Activated CD4-positive, alpha-beta T cell treated with anti-CD3 and anti-CD28 coated beads for 4 hours (primary cell): ENCODE measurements around the gene SAMD9L.
"Not testable (repeated sequence)": the region's sequence is repeated elsewhere in the genome, so short reads cannot be mapped to it uniquely, and the experiment has no call there.

Experiments used
- DNase-seq, 2 donors: peaks; one replicate each; pipeline ENCODE4 v3.0.0-alpha.2; 2020

SAMD9L gene

DNA sequence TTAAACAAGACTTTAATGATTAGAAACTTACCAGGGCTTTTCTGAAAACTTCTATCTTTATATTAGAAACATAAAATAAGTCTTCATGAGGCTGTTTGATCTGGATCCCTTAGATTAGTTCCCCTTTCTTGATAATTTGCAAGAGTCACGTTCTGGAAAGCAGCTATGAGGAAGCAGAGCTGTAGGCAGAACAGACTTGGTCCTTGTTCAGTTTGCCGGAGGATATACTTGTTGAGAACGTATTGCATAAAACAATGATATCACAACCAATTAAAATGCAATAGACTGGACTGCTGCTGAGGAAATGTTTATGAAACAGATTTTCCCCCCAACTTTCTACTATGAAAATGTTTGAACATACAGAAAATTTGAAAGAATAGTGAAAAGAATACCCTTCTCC, 2.8 kb downstream of the SAMD9L start:
- no peak for DNase-seq

DNA sequence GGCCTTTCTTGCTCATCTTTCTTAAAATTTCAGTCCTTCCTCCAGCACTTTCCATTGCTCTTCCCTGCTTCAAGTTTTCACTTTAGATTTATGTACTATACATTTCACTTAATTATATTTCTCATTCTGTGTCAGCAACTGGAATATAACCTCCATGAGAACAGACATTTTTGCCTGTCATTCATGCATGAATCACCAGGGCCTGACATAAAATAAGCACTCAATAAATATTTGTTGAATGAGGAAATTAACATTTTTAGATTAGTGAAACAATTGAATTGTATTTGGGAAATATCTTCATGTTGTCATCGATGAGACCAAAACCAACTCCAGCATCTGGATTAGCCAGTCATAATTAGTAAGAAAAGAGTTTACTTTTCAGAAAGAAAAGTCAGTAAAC, 6.1 kb downstream of the SAMD9L start:
- DNase-seq, result no peak

DNA sequence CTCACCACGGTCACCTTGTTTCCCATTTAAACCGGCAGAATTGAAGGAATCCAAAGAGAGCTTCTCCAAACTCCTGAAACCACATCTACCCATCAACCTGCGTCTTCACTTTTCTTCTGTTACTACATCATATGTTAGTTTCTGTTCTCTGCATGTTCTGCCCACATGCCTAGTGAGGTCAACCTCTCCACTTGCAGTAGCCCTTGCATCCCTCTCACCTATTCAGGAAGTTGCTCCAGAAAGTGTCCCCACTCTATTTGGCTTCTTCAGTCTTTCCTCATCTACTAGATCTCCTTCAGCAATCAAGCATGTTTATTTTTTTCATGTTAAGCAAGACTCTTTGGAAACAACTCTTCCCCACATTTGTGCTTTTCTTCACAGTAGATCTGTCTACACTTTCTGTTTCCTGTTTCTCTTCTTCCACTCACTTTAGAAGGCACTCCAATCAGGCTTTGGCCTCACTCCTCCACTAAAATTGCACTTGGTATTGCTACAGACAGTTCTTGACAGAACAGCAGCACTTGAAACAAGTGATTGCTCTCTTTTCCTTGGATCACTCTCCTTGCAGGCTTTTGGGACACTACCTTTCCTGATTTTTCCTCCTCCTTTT, 7.5 kb downstream of the SAMD9L start:
- no peak for DNase-seq

DNA sequence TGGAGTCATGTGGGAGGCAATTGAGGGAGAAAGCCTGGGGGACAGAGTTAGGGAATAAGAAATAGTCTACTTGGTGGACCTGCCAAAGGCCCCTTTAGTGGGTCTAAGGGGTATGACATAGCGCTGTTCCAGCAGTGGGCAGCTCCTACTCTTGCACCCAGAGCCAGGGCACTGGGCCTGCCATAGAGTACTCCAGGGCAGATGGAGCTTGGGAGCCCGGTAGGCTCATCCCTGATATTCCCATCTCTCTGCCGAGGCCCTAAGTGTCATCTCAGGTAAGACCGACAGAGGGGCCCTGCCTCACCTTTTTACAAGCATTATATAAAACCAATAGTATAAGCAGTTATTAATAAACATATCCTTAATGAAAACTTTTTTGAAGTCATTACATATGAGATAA, 9.6 kb downstream of the SAMD9L start:
- no peak for DNase-seq

DNA sequence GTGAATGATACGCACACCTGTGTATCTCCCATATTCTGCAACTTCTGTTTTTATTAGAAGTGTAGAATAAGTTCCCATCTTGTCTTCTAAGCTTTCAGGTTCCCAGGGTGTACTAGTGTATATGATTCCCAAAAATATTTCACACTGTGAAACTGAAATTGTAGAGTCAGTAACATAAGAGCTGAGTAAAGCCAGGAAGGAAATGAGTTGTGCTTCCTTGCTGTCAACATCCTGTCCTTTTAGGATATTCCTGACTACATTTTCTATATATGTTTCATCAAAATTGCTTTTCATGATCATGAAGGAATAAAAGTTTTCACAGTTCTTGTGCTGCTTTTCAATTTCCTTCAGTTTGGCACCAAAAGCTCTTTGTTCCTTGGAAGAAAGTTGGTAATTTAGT, 15.2 kb downstream of the SAMD9L start:
- DNase-seq, result no peak

- DNase-seq, result no peak
Measured at GRCh38 chr7:93132216-93132615, 16.0 kb downstream of the SAMD9L start.

DNA sequence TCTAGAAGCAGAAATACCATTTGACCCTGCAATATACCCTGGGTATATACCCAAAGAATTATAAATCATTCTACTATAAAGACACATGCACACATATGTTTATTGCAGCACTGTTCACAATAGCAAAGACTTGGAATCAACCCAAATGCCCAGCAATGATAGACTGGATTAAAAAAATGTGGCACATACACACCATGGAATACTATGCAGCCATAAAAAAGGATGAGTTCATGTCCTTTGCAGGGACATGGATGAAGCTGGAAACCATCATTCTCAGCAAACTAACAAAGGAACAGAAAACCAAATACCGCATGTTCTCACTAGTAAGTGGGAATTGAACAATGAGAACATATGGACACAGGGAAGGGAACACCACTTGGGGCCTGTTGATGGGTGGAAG, 21.2 kb downstream of the SAMD9L start:
- not testable (repeated sequence) for DNase-seq

- DNase-seq, result not testable (repeated sequence)
Measured at GRCh38 chr7:93123532-93123931, 24.7 kb downstream of the SAMD9L start.

GRCh38 chr7:93120592-93121549, 27.3 kb downstream of the SAMD9L start:
- no peak for DNase-seq

DNA sequence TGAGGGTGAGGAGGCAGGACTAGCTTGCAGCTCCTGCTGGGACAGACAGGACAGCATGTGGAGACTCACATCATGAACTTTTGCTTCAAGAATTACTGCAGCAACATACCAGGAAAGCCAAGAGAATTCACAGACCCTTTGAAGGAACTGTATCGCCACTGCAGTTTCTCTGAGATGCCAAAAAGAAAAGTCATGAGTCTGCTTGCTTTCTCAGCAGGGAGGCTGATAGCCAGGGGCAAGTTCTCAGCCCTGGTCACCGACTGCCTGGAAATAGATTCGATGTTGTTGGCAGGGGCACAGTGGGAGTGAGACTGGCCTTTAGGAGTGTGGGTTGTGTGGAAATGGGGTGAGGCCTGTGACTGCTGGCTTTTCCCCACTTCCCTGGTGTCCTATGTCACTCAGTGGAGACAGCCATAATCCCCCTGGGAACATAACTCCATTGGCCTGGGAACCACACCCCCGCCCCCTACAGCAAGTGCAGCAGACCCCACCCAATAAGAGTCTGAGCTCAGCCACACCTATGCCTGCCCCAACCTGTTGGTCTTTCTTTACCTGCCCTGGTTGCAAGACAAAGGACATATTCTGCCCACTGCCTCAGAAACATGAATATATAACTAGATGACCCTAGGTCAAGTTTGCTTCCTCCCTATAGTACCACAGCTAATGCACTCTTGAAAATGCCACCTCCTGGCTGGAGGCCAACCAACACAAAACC, 28.8 kb downstream of the SAMD9L start:
- DNase-seq, result no peak

GRCh38 chr7:93117852-93118530, 30.2 kb downstream of the SAMD9L start, which contains the start of gene SAMD9:
TSS of gene SAMD9 (minus strand) at chr7:93117979. CDS start at chr7:93106097, 11,882 bp downstream.
- DNase-seq, result peak; percentile 50 to 52

DNA sequence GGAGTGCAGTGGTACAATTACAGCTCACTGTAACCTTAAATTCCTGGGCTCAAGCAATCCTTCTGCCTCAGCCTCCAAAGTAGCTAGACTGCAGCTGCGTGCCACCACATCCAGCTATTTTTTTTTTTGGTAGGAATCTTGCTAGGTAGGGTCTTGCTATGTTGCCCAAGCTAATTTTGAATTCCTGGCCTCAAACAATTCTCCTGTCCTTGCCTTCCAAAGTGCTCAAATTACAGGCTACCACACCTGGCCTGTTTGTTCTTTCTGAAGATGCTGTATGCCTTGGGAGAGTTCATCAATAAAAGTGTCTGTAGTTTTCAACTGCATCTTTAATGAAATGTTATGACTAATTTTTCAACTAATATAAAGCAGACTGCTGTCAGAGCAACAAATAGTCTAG, 30.9 kb downstream of the SAMD9L start:
- no peak for DNase-seq

- DNase-seq, result no peak
Measured at GRCh38 chr7:93115796-93116195, 32.4 kb downstream of the SAMD9L start.

GRCh38 chr7:93108003-93108402, 40.2 kb downstream of the SAMD9L start:
- no peak for DNase-seq

DNA sequence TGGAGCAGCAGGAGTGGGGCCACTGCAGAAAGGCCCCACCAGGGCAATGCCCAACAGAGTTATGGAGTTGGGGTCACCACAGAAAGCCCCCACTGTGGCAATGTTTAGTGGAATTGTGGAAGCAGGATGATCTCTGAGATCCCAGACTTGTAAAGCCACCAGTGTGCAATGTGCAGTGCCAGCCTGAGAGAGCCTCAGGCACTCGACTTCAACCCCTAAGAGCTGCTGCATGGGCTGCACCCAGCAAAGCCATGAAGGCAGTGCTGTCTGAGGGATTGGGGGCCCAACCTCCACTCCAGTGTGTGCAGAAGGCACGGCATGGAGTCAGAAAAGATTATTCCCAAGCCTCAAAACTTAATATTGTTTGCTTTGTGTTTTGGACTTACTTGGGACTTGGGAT, 50.8 kb downstream of the SAMD9L start:
- no peak for DNase-seq

DNA sequence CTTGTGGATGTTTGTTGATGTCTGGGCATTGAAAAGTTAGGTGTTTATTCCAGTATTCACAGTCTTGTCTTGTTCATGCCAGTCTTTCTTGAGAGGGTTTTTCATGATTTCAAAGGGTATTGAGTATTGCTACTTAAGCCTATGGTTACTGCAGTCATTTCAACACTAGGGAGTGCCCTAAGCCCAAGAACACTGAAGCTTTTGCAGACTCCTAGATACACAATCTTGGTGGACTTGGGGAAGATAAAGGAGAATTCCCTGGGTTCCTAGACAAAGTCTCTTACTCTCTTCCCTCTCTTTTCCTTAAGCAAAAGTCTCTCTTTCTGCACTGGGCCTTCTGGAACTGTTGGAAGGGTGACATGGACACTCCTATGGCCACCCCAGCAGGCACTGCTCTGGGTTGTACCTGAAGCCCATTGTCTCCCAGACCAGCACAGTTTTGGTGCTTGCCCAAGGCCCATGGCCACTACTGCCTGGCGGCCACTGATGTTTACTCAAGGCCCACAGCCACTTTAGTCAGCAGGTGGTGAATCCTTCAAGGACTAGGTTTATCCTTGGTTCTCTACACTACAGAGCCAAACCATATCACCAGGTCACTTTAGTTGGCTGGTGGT, 55.3 kb downstream of the SAMD9L start:
- DNase-seq, result no peak
